Heart right ventricle (tissue), 16 donors: Measurements from ENCODE around the gene UPK3BL2. TPM values are rescaled to one million over a fixed set of nuclear protein-coding genes. Genes with fewer than 3 reads are reported as not detected.
"Not testable (repeated sequence)": the region's sequence is repeated elsewhere in the genome, so short reads cannot be mapped to it uniquely, and the experiment has no call there.

Experiments
- ATAC-seq, 8 donors: fragments of 200-7000 bp; cut with Tn5 transposase; one replicate each; pipeline ENCODE4 v1.9.1; 2020; ENCODE audit warnings: mild to moderate bottlenecking in 8 of 8, moderate library complexity in 8 of 8, moderate number of reproducible peaks in 1 of 8
- DNase-seq, 2 donors: peaks; one replicate each; pipeline ENCODE4 v3.0.0-alpha.2; 2020
- H3K27ac ChIP-seq, 10 donors: fragments of 200-600 bp; sonication (generic) in 2 of 10; one replicate each; pipeline versions ENCODE4 v1.5.0 to v1.8.0; 2020 to 2022; ENCODE audit warnings: mild to moderate bottlenecking in 3 of 10
- H3K27me3 ChIP-seq, 7 donors: fragments of 200-600 bp; one replicate each; pipeline ENCODE4 v1.8.0; 2021 to 2022; ENCODE audit warnings: mild to moderate bottlenecking in 2 of 7
- H3K36me3 ChIP-seq, 9 donors: fragments of 200-600 bp; sonication (generic) in 1 of 9; one replicate each; pipeline versions ENCODE4 v1.5.0 to v1.8.0; 2020 to 2022; ENCODE audit warnings: mild to moderate bottlenecking in 2 of 9
- H3K4me1 ChIP-seq, 9 donors: fragments of 200-600 bp; sonication (generic) in 1 of 9; one replicate each; pipeline versions ENCODE4 v1.5.0 to v1.8.0; 2020 to 2022; ENCODE audit warnings: mild to moderate bottlenecking in 4 of 9
- H3K4me3 ChIP-seq, 10 donors: fragments of 200-600 bp; sonication (generic) in 2 of 10; one replicate each; pipeline versions ENCODE4 v1.5.0 to v1.8.0; 2020 to 2022; ENCODE audit warnings: mild to moderate bottlenecking in 7 of 10, moderate library complexity in 2 of 10
- H3K9me3 ChIP-seq, 11 donors: fragments of 200-600 bp in 10 of 11; sonication (generic) in 2 of 11; one replicate each; pipeline versions ENCODE4 v1.5.0 to v1.8.0; 2013 to 2022; ENCODE audit warnings: mild to moderate bottlenecking in 2 of 11, control low read depth in 1 of 11, moderate library complexity in 1 of 11
- WGBS, 2 donors: extraction: QIAGEN DNeasy Blood & Tissue Kit; methylation state at CpG; one replicate each; pipeline ENCODE4 v1.1.7; 2013; ENCODE audit warnings: inconsistent platforms in 1 of 2; 5-methylcytosine and 5-hydroxymethylcytosine counted together
- intact Hi-C, 10 donors: fragments of 100-400 bp; cut with DNase I; formaldehyde crosslinking; loops; one replicate each; pipeline versions ENCODE4 v1.11.1 to v1.14.2; 2022
- polyA plus RNA-seq, 2 donors: library from polyadenylated mRNA; stranded (reverse); fragments of 200-250 nt; gene quantifications; one replicate each; pipeline ENCODE4 v1.2.3, GENCODE V29; 2013
- total RNA-seq, 10 donors: library from RNA; stranded (reverse); fragmentation: NEBNext Ultra II Directional in 3 of 10; extraction: Animal tissue kit (Norgen Biotek cat#: 25700) in 3 of 10; gene quantifications; one replicate each; pipeline versions ENCODE4 v1.2.1 to v1.2.4, GENCODE V29; 2021 to 2023
- donor health status: Arrhythmogenic right ventricular cardiomyopathy.
- donor health status: ischemic (EF 13 %, LVEDD 7.1; RV severe dilation, severe dysfunction).
- donor health status: healthy with polysubstance abuse.
- donor health status: DM: no; HTN: yes; CAD: no.
- donor health status: DM: no; HTN: no; CAD: no.
- donor health status: ischemic (EF 25% LVEDD 6.9; RV normal size, moderate dysfunction).
- donor health status: ischemic (EF 25% LVEDD 5.7; RV mildly dilated, moderate dysfunction).
- donor health status: healthy.
- donor health status: DM: yes; HTN: yes; CAD: no.
- donor health status: Ischemic cardiomyopathy.
- donor health status: ischemic (EF 35%, LVEDD 5.7; RV mildly dilated, moderate dysfunction).
- donor health status: nonischemic (EF 11% LVEDD 7.7; RV severe dilation, severe dysfunction).
- donor health status: DM: yes; HTN: yes; CAD: no.
- donor health status: PGD.
- donor health status: ischemic (EF 29% LVEDD 5.4; RV normal size, mild dysfunction).
- donor health status: nonischemic (EF 23%, LVEDD 6.1; RV moderate dilation, normal function).

The UPK3BL2 gene
- total and polyA plus RNA-seq, 12 donors: 1.5 to 16.7 (median 6.3) TPM

DNA sequence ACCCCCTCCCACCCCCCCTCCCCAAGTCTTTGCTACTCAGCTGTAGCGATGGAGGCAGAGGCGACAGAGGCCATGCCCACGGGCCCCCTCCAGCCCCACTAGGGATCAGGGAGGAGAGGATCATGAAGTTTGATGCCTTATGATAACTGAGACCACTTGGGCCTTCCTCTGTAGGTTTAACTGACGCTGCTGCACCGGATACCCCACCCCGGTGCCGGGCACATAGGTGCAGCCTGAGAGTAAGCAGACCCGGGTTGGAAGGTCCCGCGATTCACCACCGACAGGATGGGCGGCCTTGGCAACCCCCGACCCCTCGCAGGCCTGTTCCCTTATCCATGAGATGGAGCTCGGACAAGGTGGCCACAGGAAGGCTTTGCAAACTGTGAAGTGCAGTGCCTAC is 49.5 kb downstream of the UPK3BL2 start:
- intact Hi-C loops, H3K9me3 ChIP-seq, H3K4me1 ChIP-seq, H3K36me3 ChIP-seq, H3K27me3 ChIP-seq: not testable (repeated sequence)
- Histone ChIP-seq H3K27ac (peak overlapping the region in 1 of 10 donors; percentile 49), H3K4me3 (peak overlapping the region in 1 of 10 donors; percentile 36)
- ATAC-seq: peak in 2 of 8 donors; percentile 2 to 7
- WGBS, 2 donors: 43 to 61% methylated on average over 4 to 7 of the region's 15 CpGs
- DNase-seq: peak in 1 of 2 donors; percentile 3

DNA sequence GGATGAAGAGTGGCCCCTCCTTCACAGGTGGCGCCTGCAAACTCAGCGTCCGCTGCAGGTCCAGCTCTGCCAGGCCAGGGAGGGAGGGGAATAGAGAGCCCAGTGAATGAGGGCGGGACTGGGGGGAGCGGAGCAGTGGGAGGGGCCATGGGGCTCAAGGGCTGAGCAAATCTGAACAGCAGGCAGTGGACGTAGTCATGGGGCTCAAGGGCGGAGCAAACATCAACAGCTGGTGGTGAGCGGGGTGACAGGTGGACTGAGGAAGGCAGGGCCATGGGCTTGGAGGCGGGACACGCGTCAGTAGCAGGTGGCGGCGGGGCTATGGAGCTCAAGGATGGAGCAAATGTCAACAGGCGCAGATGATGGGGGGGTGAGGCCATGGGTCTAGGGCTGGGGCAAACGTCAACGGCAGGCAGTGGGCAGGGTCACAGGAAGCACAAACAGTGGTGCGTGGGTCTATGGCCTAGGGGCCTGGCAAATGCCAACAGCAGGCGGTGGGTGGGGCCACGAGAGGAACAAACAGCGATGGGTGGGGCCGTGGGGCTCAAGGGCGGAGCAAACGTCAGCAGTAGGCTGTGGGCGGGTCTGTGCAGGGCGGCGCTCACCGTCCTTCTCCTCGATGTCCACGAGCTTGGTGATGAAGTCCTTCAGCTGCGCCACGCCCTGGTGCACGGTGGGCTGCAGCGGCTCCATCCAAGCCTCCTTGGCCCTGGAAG is 50.1 kb downstream of the UPK3BL2 start:
- intact Hi-C loops, H3K27me3 ChIP-seq, DNase-seq, H3K36me3 ChIP-seq, H3K9me3 ChIP-seq, H3K4me1 ChIP-seq, H3K27ac ChIP-seq, H3K4me3 ChIP-seq: not testable (repeated sequence)
- no CpG with 5 or more reads among the region's 33 CpGs for WGBS, 2 donors
- ATAC-seq: peak; percentile 65 to 81 (median 76)

DNA sequence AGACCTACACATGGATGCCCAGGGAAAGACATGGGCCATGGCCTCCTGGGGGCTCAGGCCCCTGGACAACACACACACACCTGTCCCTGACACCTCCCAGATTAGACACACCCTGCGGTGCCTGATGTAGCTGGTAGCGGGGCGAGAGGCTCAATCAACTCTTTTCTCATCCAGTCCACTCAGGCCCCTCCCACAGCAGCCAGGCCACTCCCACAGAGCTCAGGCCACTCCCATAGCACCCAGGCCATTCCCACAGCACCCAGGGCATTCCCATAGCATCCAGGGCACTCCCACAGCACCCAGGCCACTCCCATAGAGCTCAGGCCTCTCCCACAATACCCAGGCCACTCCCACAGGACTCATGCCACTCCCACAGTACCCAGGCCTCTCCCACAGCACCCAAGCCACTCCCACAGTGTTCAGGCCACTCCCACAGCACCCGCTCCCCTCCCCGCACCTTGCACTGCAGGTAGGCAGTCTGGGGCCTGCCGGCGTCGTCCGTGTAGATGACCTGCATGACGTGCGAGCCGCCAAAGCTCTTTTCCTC is 52.9 kb downstream of the UPK3BL2 start:
- H3K9me3 ChIP-seq, H3K36me3 ChIP-seq, H3K4me1 ChIP-seq, H3K27me3 ChIP-seq, H3K27ac ChIP-seq, H3K4me3 ChIP-seq, intact Hi-C loops: not testable (repeated sequence)
- ATAC-seq (peak in 7 of 8 donors; percentile 7 to 65 (median 33)), DNase-seq (peak; percentile 5 to 39)
- 81 to 95% methylated on average over 2 to 3 of the region's 12 CpGs for WGBS, 2 donors

Other genes starting within 250 kb of the UPK3BL2 start
- not detected for gene SPDYE6, start 187.3 kb downstream of the UPK3BL2 start, total RNA-seq
- gene SPDYE6, start 187.3 kb downstream of the UPK3BL2 start, polyA plus RNA-seq: under 1 TPM; 0.03 to 0.29 TPM
- 10 to 100 TPM in 9 of 10 donors, 1 to 10 TPM in 1; 7.1 to 14.7 (median 11.3) TPM for gene PRKRIP1, start 147.3 kb downstream of the UPK3BL2 start, total RNA-seq
- gene PRKRIP1, start 147.3 kb downstream of the UPK3BL2 start, polyA plus RNA-seq: 10 to 100 TPM; 14.8 to 28.2 TPM
- 10 to 100 TPM in 1 of 10 donors, 1 to 10 TPM in 9; 1.7 to 11.6 (median 3.7) TPM for gene ORAI2, start 110.1 kb downstream of the UPK3BL2 start, total RNA-seq
- 1 to 10 TPM; 2.0 to 5.8 TPM for gene ORAI2, start 110.1 kb downstream of the UPK3BL2 start, polyA plus RNA-seq
- gene ALKBH4, start 78.8 kb downstream of the UPK3BL2 start, total RNA-seq: 1 to 10 TPM; 4.4 to 8.6 (median 6.2) TPM
- gene ALKBH4, start 78.8 kb downstream of the UPK3BL2 start, polyA plus RNA-seq: 1 to 10 TPM; 7.9 TPM
- 10 to 100 TPM in 4 of 10 donors, 1 to 10 TPM in 6; 8.1 to 12.2 (median 9.5) TPM for gene LRWD1, start 78.7 kb downstream of the UPK3BL2 start, total RNA-seq
- gene LRWD1, start 78.7 kb downstream of the UPK3BL2 start, polyA plus RNA-seq: 10 to 100 TPM in 1 of 2 donors, 1 to 10 TPM in 1; 6.5 to 21.3 TPM
- gene POLR2J, start 64.8 kb downstream of the UPK3BL2 start, total RNA-seq: 10 to 100 TPM; 40.1 to 74.1 (median 52.7) TPM
- 100 to 1,000 TPM; 127 to 228 TPM for gene POLR2J, start 64.8 kb downstream of the UPK3BL2 start, polyA plus RNA-seq
- 10 to 100 TPM in 2 of 10 donors, 1 to 10 TPM in 8; 1.3 to 23.9 (median 4.2) TPM for gene RASA4B, start 25.9 kb downstream of the UPK3BL2 start, total RNA-seq
- 1 to 10 TPM; 3.2 to 6.9 TPM for gene RASA4B, start 25.9 kb downstream of the UPK3BL2 start, polyA plus RNA-seq
- gene SPDYE2, start 7.5 kb upstream of the UPK3BL2 start, total RNA-seq: under 1 TPM in 1 of 10 donors, not detected in 9; 0.31 TPM
- under 1 TPM in 1 of 2 donors, not detected in 1; 0.51 TPM for gene SPDYE2, start 7.5 kb upstream of the UPK3BL2 start, polyA plus RNA-seq
- gene POLR2J3, start 28.9 kb upstream of the UPK3BL2 start, total RNA-seq: 10 to 100 TPM in 6 of 10 donors, 1 to 10 TPM in 4; 6.7 to 19.3 (median 12.1) TPM
- gene POLR2J3, start 28.9 kb upstream of the UPK3BL2 start, polyA plus RNA-seq: 100 to 1,000 TPM in 1 of 2 donors, 10 to 100 TPM in 1; 20.7 to 102 TPM
- 10 to 100 TPM in 6 of 10 donors, 1 to 10 TPM in 4; 8.3 to 76.1 (median 12.4) TPM for gene RASA4, start 73.1 kb upstream of the UPK3BL2 start, total RNA-seq
- 10 to 100 TPM; 10.2 to 13.8 TPM for gene RASA4, start 73.1 kb upstream of the UPK3BL2 start, polyA plus RNA-seq
- gene UPK3BL1, start 99.1 kb upstream of the UPK3BL2 start, total RNA-seq: 10 to 100 TPM in 6 of 10 donors, 1 to 10 TPM in 4; 2.0 to 14.3 (median 10.7) TPM
- gene UPK3BL1, start 99.1 kb upstream of the UPK3BL2 start, polyA plus RNA-seq: 10 to 100 TPM; 10.3 to 82.8 TPM
- not detected for gene SPDYE2B, start 106.6 kb upstream of the UPK3BL2 start, total RNA-seq
- not detected for gene SPDYE2B, start 106.6 kb upstream of the UPK3BL2 start, polyA plus RNA-seq
- 1 to 10 TPM; 2.2 to 4.3 (median 3.3) TPM for gene POLR2J2, start 128.0 kb upstream of the UPK3BL2 start, total RNA-seq
- 1 to 10 TPM in 1 of 2 donors, under 1 TPM in 1; 0.43 to 8.6 TPM for gene POLR2J2, start 128.0 kb upstream of the UPK3BL2 start, polyA plus RNA-seq
- gene FAM185A, start 205.3 kb upstream of the UPK3BL2 start, total RNA-seq: 10 to 100 TPM in 2 of 10 donors, 1 to 10 TPM in 8; 4.8 to 12.4 (median 8.5) TPM
- 1 to 10 TPM; 3.7 to 4.6 TPM for gene FAM185A, start 205.3 kb upstream of the UPK3BL2 start, polyA plus RNA-seq